Kidney epithelial cell (primary cell): ENCODE data around the gene DPP9. TPM values are rescaled to one million over a fixed set of nuclear protein-coding genes. Genes with fewer than 3 reads are reported as not detected.

Source experiments
- DNase-seq: peaks from one replicate; pipeline ENCODE4 v3.0.0-alpha.2; 2010; ENCODE audit warnings: low read depth
- H3K27me3 ChIP-seq: 2 replicates; pipeline ENCODE4 v1.6.0; 2011; ENCODE audit warnings: low read length; ENCODE audit not compliant: control insufficient read depth, insufficient read depth
- H3K36me3 ChIP-seq: 2 replicates; pipeline ENCODE4 v1.5.1; 2011; ENCODE audit warnings: low read length; ENCODE audit not compliant: control insufficient read depth, insufficient read depth
- H3K4me3 ChIP-seq: 2 replicates; pipeline ENCODE4 v1.5.1; 2011; ENCODE audit warnings: low read depth, mild to moderate bottlenecking, control low read depth, low read length
- total RNA-seq: library from RNA; depleted of rRNA; stranded (reverse); fragments of >200 nt; gene quantifications from 2 replicates; pipeline ENCODE4 v1.2.3, GENCODE V29; 2015
- TF ChIP-seq, protein P1 (sequence below): IDR thresholded peaks from 2 replicates; pipeline ENCODE4 v1.5.1; 2011; ENCODE audit warnings: mild to moderate bottlenecking, moderate library complexity, low read length, control low read depth, inconsistent platforms; ENCODE audit not compliant: insufficient read depth, poor library complexity, severe bottlenecking

Gene DPP9
- total RNA-seq, 1 donor from 2014 or later = 67.8 TPM

DNA sequence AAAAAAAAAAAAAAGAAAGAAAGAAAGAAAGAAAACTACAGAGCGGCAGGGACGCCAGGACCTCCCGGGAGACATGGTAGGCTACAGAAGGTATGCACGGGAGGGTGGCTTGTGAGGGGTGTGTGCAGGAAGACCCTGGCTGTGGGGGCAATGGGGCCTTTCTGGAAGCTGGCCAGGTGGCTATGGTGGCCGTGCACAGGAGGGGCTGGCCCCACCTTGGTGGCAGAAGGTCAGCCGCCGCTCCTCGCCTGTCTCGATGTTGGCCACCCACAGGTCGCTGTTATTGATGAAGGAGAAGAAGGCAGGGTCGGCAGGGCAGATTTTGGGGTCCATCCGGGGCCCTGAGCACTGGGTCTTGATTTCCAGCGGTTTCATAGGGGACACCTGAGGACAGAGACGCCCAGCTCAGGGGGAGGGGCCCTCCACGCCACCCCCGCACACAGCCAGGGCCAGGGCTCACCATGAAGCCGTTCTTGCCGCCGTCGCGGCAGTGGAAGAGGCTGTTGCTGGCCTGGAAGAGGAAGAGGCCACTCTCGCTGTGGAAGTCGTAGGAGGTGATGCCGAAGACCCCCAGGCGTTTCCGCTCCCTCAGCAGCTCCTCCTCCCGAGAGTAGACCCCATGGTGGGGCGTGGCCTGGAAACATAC, 19.8 kb downstream of the DPP9 start:
- no peak for DNase-seq
- H3K4me3 ChIP-seq = no peak overlapping the region
- peaks cover 1% of the 10 kb centered on the region for H3K36me3 ChIP-seq
- H3K27me3 ChIP-seq = no peaks in the 10 kb centered on the region
- TF ChIP-seq, protein P1, sequence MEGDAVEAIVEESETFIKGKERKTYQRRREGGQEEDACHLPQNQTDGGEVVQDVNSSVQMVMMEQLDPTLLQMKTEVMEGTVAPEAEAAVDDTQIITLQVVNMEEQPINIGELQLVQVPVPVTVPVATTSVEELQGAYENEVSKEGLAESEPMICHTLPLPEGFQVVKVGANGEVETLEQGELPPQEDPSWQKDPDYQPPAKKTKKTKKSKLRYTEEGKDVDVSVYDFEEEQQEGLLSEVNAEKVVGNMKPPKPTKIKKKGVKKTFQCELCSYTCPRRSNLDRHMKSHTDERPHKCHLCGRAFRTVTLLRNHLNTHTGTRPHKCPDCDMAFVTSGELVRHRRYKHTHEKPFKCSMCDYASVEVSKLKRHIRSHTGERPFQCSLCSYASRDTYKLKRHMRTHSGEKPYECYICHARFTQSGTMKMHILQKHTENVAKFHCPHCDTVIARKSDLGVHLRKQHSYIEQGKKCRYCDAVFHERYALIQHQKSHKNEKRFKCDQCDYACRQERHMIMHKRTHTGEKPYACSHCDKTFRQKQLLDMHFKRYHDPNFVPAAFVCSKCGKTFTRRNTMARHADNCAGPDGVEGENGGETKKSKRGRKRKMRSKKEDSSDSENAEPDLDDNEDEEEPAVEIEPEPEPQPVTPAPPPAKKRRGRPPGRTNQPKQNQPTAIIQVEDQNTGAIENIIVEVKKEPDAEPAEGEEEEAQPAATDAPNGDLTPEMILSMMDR = no peak

DNA sequence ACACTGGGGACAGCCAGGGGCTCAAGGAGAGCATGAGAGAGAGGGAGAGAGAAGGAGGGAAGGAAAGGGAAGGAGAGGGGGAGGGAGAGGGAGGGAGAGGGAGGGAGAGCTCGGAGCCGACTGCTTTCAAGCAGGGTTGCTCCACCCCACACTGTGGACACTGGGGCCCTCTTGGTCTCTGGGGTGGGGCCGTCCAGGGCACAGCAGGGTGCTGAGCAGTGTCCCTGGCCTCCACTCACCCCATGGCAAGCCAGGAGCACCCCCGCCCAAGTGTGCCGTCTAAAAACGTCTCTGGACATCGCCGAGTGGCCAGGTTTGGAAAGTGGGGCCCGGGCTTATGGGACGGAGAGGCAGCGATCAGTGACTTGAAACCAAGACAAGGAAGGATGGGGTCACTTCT, 20.9 kb downstream of the DPP9 start:
- TF ChIP-seq, protein P1 = no peak
- H3K27me3 ChIP-seq = no peaks in the 10 kb centered on the region
- no peak for DNase-seq
- H3K36me3 ChIP-seq = peaks cover 1% of the 10 kb centered on the region
- no peak overlapping the region for H3K4me3 ChIP-seq

DNA sequence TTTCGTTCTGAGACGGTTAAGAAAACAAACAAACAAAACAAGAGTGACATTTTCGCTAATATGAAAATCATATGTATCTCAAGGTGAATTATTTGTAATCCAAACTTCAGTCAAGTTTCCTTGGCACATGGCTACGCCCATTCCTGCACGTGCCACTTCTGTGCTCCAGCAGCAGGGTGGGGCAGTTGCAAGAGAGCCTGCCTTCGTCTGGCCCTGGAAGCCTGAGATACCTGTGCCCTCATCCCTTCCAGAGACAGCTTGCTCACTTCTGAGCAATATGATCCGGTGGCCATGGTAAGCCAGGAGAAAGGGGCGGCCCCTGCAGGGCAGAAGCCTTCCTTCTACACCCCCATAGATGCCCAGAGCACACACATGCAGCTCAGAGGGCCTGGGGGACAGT, 22.1 kb downstream of the DPP9 start:
- no peaks in the 10 kb centered on the region for H3K27me3 ChIP-seq
- no peak for DNase-seq
- peaks cover 1% of the 10 kb centered on the region for H3K36me3 ChIP-seq
- no peak overlapping the region for H3K4me3 ChIP-seq
- TF ChIP-seq, protein P1 = no peak

DNA sequence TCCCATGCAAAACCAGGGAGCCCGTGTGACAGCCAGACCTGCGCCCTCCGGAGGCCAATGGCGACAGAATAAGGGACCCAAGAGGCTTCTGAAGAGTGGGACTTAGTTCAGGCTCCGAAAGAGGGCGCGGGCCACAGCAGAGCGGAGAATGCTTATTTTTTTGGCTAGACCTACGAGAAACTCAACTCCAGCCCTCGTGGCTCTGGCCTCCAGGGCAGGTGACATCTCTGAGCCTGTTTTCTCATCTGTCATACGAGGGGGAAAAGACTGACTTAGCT, 23.0 kb downstream of the DPP9 start:
- no peak overlapping the region for H3K4me3 ChIP-seq
- peaks cover 1% of the 10 kb centered on the region for H3K36me3 ChIP-seq
- DNase-seq = no peak
- TF ChIP-seq, protein P1 = no peak
- no peaks in the 10 kb centered on the region for H3K27me3 ChIP-seq

DNA sequence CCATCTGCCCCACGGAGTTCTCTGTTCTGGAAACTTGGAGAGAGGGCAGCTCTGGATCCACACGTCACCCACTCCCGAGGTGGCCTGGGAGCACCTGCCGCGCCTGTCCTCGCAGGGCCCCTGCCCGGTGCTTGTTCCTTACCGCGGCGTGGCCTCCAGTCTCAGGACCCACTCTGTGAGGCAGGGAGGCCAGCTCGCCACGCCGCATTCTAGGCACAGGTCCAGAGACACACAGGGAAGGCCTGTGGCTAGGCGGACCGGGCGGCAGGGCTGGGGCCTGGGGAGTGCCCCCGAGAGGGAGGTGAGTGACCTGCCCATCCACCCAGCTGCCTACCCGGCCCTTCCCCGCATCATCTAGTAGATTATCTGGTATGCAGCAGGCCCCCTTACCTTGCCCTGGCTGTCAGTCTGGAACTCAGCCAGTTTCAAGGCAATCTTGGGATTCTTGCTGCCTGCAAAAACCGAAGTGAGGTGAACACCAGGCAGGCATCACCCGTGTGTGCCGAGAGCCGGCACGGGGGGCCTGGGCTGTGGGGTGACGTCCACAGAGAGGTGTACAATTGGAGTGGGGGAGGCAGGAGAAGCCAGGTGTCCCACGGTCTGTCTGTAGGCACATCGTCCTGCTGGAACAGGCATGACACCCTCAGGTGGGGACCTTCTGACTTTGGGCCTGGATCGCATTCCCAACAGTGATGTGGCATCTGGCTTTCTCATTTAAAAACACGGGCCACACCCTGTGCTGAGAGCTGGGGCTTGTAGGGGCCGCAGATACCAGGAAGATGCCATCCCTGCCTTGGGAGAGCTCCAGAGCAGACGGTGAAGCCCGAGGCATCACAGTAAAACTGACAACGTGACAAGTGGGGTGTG, 23.6 kb downstream of the DPP9 start:
- Histone ChIP-seq H3K36me3 (peaks cover 3% of the 10 kb centered on the region), H3K4me3 (no peak overlapping the region), H3K27me3 (no peaks in the 10 kb centered on the region)
- TF ChIP-seq, protein P1 = no peak
- no peak for DNase-seq
